Epithelial cell of proximal tubule (primary cell): Measurements from ENCODE around the gene PARD3B. TPM values are rescaled to one million over a fixed set of nuclear protein-coding genes. Genes with fewer than 3 reads are reported as not detected.
A peak's percentile ranks its signal among the peaks of the same experiment; 100 is the strongest.

ENCODE experiments used
- DNase-seq: peaks from one replicate; pipeline ENCODE4 v3.0.0-alpha.2; 2011; ENCODE audit warnings: low read depth
- H3K4me3 ChIP-seq: 2 replicates; pipeline ENCODE4 v1.5.1; 2011; ENCODE audit warnings: low read depth, mild to moderate bottlenecking, low read length
- total RNA-seq: library from RNA; depleted of rRNA; stranded (reverse); fragments of >200 nt; gene quantifications from 2 replicates; pipeline ENCODE4 v1.2.3, GENCODE V29; 2015
- TF ChIP-seq, protein P1 (sequence below): conservative IDR thresholded peaks from 2 replicates; pipeline ENCODE4 v1.5.1; 2012; ENCODE audit warnings: low read depth, mild to moderate bottlenecking, low read length

Gene PARD3B
- total RNA-seq, 1 donor from 2014 or later, result 3.6 TPM

DNA sequence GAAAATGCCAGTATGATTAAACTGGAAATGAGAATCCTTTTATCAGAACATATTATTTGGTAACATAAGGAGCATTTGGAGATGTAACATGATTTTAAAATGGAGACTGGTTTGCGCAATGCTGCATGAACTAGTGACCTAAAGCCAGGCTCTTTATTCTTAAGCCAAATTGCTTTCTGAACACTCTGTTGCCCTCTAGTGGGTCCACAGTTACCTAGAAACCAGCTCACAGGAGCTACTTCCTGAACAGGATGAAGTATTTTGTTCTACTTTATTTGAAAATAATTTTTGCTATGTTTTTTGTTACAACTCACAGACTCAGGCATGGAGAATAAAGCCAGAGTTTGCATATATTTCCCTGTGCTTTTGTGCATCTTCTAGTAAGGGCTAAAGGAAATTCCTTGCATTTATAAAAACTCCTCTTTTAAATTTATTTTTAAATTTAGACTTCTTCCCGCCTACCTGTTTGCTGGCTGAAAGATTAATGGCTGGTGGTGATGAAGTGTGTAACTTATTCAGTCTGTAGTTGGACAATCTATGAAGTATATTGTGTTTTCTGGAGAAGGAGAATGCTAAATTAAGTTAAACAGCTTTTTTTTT lies 146.7 kb downstream of the PARD3B start:
- no peak overlapping the region for H3K4me3 ChIP-seq
- TF ChIP-seq, protein P1, sequence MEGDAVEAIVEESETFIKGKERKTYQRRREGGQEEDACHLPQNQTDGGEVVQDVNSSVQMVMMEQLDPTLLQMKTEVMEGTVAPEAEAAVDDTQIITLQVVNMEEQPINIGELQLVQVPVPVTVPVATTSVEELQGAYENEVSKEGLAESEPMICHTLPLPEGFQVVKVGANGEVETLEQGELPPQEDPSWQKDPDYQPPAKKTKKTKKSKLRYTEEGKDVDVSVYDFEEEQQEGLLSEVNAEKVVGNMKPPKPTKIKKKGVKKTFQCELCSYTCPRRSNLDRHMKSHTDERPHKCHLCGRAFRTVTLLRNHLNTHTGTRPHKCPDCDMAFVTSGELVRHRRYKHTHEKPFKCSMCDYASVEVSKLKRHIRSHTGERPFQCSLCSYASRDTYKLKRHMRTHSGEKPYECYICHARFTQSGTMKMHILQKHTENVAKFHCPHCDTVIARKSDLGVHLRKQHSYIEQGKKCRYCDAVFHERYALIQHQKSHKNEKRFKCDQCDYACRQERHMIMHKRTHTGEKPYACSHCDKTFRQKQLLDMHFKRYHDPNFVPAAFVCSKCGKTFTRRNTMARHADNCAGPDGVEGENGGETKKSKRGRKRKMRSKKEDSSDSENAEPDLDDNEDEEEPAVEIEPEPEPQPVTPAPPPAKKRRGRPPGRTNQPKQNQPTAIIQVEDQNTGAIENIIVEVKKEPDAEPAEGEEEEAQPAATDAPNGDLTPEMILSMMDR, result peak; percentile 92

DNA sequence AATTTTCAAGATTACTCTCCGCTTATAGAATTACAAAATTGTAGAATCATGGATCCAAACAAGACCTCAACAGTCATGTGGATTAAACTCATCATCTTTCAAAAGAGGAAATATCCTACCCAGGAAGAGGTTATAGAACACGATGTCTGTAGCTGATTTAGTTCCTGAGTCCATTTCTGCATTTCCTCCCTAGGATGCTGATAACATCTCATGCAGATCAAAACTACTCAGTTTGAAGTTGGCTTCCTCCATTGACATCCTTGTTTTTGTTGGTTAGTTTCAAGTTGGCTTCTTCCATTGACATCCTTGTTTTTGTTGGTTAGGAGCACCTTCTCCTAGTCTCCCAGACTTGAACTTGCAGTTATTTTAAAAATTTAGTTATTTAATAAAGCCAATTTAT lies 147.5 kb downstream of the PARD3B start:
- no peak overlapping the region for H3K4me3 ChIP-seq
- TF ChIP-seq, protein P1, result no peak
- no peak for DNase-seq

More for the DNA sequence above, 146.7 kb downstream of the PARD3B start:
- peak; percentile 68 for DNase-seq

DNA sequence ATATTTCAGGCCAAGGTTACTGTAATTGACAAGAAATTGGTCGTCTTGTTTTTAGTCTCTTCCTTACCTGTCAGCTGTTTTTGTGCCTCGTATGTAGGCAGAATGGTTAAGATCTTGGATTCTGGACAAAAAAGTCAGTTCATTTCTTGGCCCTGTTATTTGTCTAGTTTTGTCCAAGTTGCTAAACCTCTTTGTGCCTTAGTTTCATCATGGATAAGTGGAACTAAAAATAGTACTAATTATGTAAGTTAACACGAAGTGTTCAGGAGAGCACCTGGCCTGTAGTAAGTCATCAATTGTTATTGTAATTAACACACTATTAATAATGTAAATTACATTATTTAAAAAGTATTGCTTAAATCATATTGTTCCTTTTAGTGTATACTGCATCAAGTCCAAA lies 148.0 kb downstream of the PARD3B start:
- DNase-seq, result no peak
- TF ChIP-seq, protein P1, result no peak
- H3K4me3 ChIP-seq, result no peak overlapping the region

DNA sequence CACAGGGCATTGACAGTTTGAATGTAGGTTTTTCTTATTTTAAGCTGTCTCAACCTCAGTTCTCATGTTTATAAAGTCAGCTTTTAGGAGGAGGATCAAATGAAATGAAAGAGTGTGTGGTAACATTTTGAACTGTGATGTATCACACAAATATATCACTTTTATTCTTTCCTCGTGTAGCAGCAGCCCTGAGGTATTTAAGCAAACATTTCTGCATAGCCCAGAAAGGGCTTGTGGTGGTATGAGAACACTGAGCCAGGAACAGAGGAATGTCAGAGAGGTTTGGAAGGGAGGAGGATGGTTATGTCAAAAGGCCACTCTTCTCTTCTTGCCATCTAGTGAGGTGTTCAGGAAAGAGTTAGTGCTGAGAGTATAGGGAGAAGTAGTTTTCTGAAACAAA lies 150.2 kb downstream of the PARD3B start:
- TF ChIP-seq, protein P1, result no peak
- no peak for DNase-seq
- no peak overlapping the region for H3K4me3 ChIP-seq

DNA sequence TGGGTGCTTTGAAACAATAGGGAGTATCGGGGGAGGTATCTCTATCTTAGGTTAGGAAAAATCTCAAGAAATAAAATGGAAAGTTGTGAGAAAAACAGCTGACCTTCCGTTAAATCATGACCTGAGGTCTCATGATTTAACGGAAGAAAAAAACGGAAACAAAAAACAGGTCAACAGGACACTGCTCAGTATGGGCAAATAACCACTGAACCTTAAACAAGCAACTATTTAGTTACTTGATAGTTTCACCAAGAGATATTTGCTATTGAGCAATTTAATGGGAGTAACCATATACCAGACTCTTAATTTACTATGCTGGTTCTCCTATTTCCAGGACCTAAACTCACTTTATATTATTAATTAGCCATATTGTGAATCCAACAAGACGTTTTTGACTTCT lies 150.8 kb downstream of the PARD3B start:
- no peak for DNase-seq
- H3K4me3 ChIP-seq, result no peak overlapping the region
- TF ChIP-seq, protein P1, result no peak

DNA sequence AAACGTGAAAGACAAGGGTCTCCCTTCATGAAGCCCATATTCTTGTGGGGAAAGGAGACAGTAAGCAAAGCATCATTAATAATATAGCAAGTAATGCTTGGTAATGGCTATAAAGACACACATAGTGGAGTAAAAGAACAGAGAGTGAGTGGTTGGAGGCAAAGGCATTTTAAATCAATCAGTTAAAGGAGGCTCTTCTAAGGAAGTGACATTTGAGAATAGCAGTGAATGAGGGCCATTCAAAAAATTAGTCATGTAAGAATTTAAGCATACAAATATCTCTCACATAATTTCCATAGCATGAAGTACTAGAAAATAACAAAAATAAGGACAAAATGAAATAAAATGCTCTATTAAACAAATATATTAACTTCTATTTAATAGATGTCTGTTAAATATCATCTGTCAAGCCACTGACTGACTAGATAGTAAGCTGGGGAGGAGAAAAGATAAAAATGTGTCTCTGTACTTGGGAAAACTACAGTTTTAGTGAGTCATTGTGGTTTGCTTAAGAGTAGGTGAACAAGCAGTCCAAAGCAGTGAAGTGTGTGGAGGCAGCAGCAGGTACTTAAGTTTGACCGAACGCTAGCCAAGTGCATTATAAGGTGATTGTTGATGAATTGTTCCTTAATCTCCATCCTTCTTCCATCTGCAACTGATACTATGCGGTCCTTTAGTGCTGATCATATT lies 160.1 kb downstream of the PARD3B start:
- DNase-seq, result peak; percentile 74
- no peak overlapping the region for H3K4me3 ChIP-seq
- TF ChIP-seq, protein P1, result no peak

DNA sequence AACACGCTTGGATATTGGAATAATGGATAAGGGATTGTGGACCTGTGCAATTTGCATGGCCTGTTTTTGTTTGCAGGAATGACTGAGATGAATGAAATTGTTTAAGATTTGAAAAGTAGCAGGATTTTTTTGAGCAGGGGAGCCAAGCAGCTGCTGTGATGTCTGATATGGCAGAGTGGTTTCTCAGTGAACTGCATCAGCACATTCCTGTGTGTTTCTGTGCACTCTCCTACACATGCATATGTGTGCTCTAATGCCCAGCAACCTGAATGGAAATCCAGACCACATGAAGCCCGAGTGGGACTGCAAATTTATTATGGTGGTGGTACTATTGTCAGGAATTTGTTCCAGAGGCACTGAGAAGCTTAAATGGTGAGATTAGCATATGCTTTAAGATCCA lies 161.7 kb downstream of the PARD3B start:
- DNase-seq, result no peak
- no peak overlapping the region for H3K4me3 ChIP-seq
- TF ChIP-seq, protein P1, result no peak
